SK-N-SH treated with all-trans-retinoic acid at 6 μM for 48 hours (cell line): ENCODE results near the gene PARP3.

Experiments used
- CREB5 ChIP-seq: fragments of 250-450 bp; sonication (Bioruptor Pico); IDR thresholded peaks from 2 replicates; pipeline ENCODE4 v1.5.1; 2020; ENCODE audit warnings: low read depth, mild to moderate bottlenecking, moderate library complexity
- CSRNP3 ChIP-seq: fragments of 250-450 bp; sonication (Bioruptor Pico); IDR thresholded peaks from 2 replicates; pipeline ENCODE4 v1.5.1; 2021; ENCODE audit warnings: mild to moderate bottlenecking, moderate library complexity
- GLIS3 ChIP-seq: fragments of 250-450 bp; sonication (Bioruptor Pico); IDR thresholded peaks from 2 replicates; pipeline ENCODE4 v1.5.0; 2020; ENCODE audit warnings: mild to moderate bottlenecking, moderate library complexity
- ISL1 ChIP-seq: fragments of 250-450 bp; sonication (Bioruptor Pico); IDR thresholded peaks from 2 replicates; pipeline ENCODE4 v2.1.2; 2022; ENCODE audit warnings: mild to moderate bottlenecking, moderate library complexity
- OSR1 ChIP-seq: fragments of 250-450 bp; sonication (Bioruptor Pico); IDR thresholded peaks from 2 replicates; pipeline ENCODE4 v1.8.0; 2022; ENCODE audit warnings: moderate library complexity, mild to moderate bottlenecking, inconsistent platforms
- PPARA ChIP-seq: fragments of 250-450 bp; sonication (Bioruptor Pico); IDR thresholded peaks from 2 replicates; pipeline ENCODE4 v1.5.0; 2020; ENCODE audit warnings: mild to moderate bottlenecking, borderline replicate concordance
- SNAI2 ChIP-seq: fragments of 250-450 bp; sonication (Bioruptor Pico); IDR thresholded peaks from 2 replicates; pipeline ENCODE4 v1.5.0; 2020; ENCODE audit warnings: mild to moderate bottlenecking, moderate library complexity
- TCF4 ChIP-seq: fragments of 250-450 bp; sonication (Bioruptor Pico); IDR thresholded peaks from 2 replicates; pipeline ENCODE4 v1.8.0; 2021; ENCODE audit warnings: mild to moderate bottlenecking, moderate library complexity, borderline replicate concordance
- ZFP30 ChIP-seq: fragments of 450-650 bp; formaldehyde crosslinking; IDR thresholded peaks from 2 replicates; pipeline ENCODE4 v1.5.0; 2022; ENCODE audit warnings: mild to moderate bottlenecking, moderate library complexity
- ZNF70 ChIP-seq: fragments of 450-650 bp; formaldehyde crosslinking; IDR thresholded peaks from 2 replicates; pipeline ENCODE4 v1.5.0; 2020; ENCODE audit warnings: mild to moderate bottlenecking, moderate library complexity
- ZNF8 ChIP-seq: fragments of 450-650 bp; formaldehyde crosslinking; IDR thresholded peaks from 2 replicates; pipeline ENCODE4 v1.5.0; 2020; ENCODE audit warnings: mild to moderate bottlenecking, moderate library complexity
- TF ChIP-seq, protein P1 (sequence below): fragments of 250-450 bp; sonication (Bioruptor Pico); IDR thresholded peaks from 2 replicates; pipeline ENCODE4 v1.8.0; 2020; ENCODE audit warnings: mild to moderate bottlenecking, moderate library complexity, borderline replicate concordance

DNA sequence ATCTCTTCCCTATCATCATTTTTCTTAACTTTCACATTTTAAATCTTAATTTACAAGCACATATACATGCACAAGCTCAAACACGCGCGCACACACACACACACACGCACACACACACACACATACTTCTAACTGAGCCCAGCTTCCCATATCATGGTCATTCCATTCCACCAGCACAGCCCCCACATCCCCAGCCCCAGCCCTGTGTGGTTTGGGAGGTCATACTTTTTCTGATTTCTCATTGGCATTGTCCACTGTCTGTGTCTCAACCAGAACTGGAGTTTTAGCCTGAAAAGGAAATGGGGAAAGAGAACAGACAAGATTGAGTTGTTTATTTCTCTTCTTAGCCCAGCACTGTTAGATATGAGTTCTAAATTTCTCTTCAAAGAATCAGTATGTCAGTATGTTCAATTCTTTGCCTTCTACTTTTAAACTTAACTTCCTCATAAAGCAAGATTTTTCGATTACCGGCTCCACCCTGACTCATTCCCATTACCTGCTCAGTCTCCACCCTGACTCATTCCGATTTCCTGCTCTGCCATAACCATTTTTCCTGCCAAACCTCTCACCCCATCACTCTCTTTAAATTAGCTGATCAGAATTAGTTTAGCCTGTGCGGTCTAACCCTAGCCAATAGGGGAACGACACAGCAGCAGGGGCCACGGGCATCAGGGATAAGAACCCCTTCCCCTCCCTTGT lies 45.4 kb upstream of the PARP3 start:
- no peak for TF ChIP-seq ZNF8 (CRISPR knock-in tag)
- no peak for TF ChIP-seq PPARA
- TF ChIP-seq, protein P1, sequence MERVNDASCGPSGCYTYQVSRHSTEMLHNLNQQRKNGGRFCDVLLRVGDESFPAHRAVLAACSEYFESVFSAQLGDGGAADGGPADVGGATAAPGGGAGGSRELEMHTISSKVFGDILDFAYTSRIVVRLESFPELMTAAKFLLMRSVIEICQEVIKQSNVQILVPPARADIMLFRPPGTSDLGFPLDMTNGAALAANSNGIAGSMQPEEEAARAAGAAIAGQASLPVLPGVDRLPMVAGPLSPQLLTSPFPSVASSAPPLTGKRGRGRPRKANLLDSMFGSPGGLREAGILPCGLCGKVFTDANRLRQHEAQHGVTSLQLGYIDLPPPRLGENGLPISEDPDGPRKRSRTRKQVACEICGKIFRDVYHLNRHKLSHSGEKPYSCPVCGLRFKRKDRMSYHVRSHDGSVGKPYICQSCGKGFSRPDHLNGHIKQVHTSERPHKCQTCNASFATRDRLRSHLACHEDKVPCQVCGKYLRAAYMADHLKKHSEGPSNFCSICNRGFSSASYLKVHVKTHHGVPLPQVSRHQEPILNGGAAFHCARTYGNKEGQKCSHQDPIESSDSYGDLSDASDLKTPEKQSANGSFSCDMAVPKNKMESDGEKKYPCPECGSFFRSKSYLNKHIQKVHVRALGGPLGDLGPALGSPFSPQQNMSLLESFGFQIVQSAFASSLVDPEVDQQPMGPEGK (CRISPR knock-in tag): no peak
- TF ChIP-seq CREB5 (CRISPR knock-in tag): no peak
- no peak for TF ChIP-seq TCF4 (CRISPR knock-in tag)
- TF ChIP-seq SNAI2: no peak
- TF ChIP-seq OSR1 (CRISPR knock-in tag): no peak
- TF ChIP-seq ISL1 (CRISPR knock-in tag): no peak
- no peak for TF ChIP-seq CSRNP3 (CRISPR knock-in tag)
- no peak for TF ChIP-seq ZNF70
- TF ChIP-seq GLIS3 (CRISPR knock-in tag): no peak
- TF ChIP-seq ZFP30: no peak
